Neural cell (in vitro differentiated cells): ENCODE data around the gene TMEM40.

ENCODE experiments used
- CTCF ChIP-seq: fragments of 450-650 bp; IDR thresholded peaks from 2 replicates; pipeline ENCODE4 v1.5.1; 2014; ENCODE audit warnings: antibody characterized with exemption, mild to moderate bottlenecking, moderate library complexity; ENCODE audit not compliant: poor library complexity, severe bottlenecking
- EP300 ChIP-seq: fragments of 450-650 bp; conservative IDR thresholded peaks from 2 replicates; pipeline ENCODE4 v1.6.1; 2014; ENCODE audit warnings: antibody characterized with exemption, mild to moderate bottlenecking, moderate library complexity; ENCODE audit not compliant: poor library complexity, severe bottlenecking
- EZH2 ChIP-seq: fragments of 200-600, 300-800 bp; shearing (Covaris generic), sonication (generic); IDR thresholded peaks from 2 replicates; pipeline ENCODE4 v1.6.1; 2014; ENCODE audit warnings: antibody characterized with exemption, low read length, borderline replicate concordance, mild to moderate bottlenecking; ENCODE audit not compliant: insufficient read depth, poor library complexity, severe bottlenecking
- POLR2AphosphoS5 ChIP-seq: IDR thresholded peaks from 2 replicates; pipeline ENCODE4 v1.6.1; 2012
- RAD21 ChIP-seq: fragments of 450-650 bp; conservative IDR thresholded peaks from 2 replicates; pipeline ENCODE4 v1.6.1; 2014; ENCODE audit warnings: antibody characterized with exemption, mild to moderate bottlenecking, moderate library complexity
- SMC3 ChIP-seq: fragments of 450-650 bp; conservative IDR thresholded peaks from 2 replicates; pipeline ENCODE4 v1.6.1; 2014; ENCODE audit warnings: antibody characterized with exemption, mild to moderate bottlenecking, moderate library complexity; ENCODE audit not compliant: poor library complexity
- TAF1 ChIP-seq: IDR thresholded peaks from 2 replicates; pipeline ENCODE4 v1.6.1; 2012; ENCODE audit warnings: low read depth

- TF ChIP-seq POLR2AphosphoS5 (no peak), CTCF (no peak), EZH2 (no peak), EP300 (no peak), TAF1 (no peak), RAD21 (no peak), SMC3 (no peak)
Observed at GRCh38 chr3:12759693-12760565, 870 bp upstream of the TMEM40 start.
